Peyer's patch (tissue), 4 donors: ENCODE data around the gene VPS8. TPM values are rescaled to one million over a fixed set of nuclear protein-coding genes. Genes with fewer than 3 reads are reported as not detected.

Experiments
- DNase-seq, 3 donors: peaks; one replicate each; pipeline ENCODE4 v3.0.0-alpha.2; 2017 to 2019
- H3K27ac ChIP-seq, 4 donors: fragments of 200-600 bp; sonication (generic); one replicate each; pipeline ENCODE4 v1.5.1; 2016 to 2019
- H3K27me3 ChIP-seq, 2 donors: fragments of 200-600 bp; sonication (generic); one replicate each; pipeline ENCODE4 v1.5.1; 2019
- H3K36me3 ChIP-seq, 3 donors: fragments of 200-600 bp; sonication (generic); one replicate each; pipeline ENCODE4 v1.5.1; 2016 to 2019
- H3K4me1 ChIP-seq, 4 donors: fragments of 200-600 bp; sonication (generic); one replicate each; pipeline ENCODE4 v1.5.1; 2016 to 2019
- H3K4me3 ChIP-seq, 4 donors: fragments of 200-600 bp; sonication (generic); 1 replicate in 3 of 4; 2 replicates in 1 of 4; pipeline ENCODE4 v1.5.1; 2016 to 2019; ENCODE audit warnings: mild to moderate bottlenecking in 1 of 4
- H3K9me3 ChIP-seq, 4 donors: fragments of 200-600 bp; sonication (generic); one replicate each; pipeline ENCODE4 v1.5.1; 2016 to 2019; ENCODE audit warnings: mild to moderate bottlenecking in 1 of 4
- POLR2A ChIP-seq, 2 donors: fragments of 450-650 bp; IDR thresholded peaks; one replicate each; pipeline ENCODE4 v1.5.1; 2017; ENCODE audit warnings: antibody characterized with exemption in 2 of 2, mild to moderate bottlenecking in 2 of 2, moderate library complexity in 2 of 2
- total RNA-seq, 4 donors: library from RNA; depleted of rRNA; stranded (reverse); fragments of >200 nt; gene quantifications; one replicate each; pipeline ENCODE4 v1.1.0, GENCODE V29; 2016
- TF ChIP-seq, protein P1 (sequence below), 6 experiments: fragments of 450-650 bp in 4 of 6; fragments of 200-600 bp in 2 of 6; sonication (generic) in 1 of 6; IDR thresholded peaks; one replicate each; pipeline ENCODE4 v1.5.1; 2017 to 2019; ENCODE audit warnings: antibody characterized with exemption in 6 of 6, mild to moderate bottlenecking in 3 of 6, moderate library complexity in 1 of 6

The VPS8 gene
- total RNA-seq, 4 donors from 2014 or later = 49.7 to 109 (median 74.3) TPM

DNA sequence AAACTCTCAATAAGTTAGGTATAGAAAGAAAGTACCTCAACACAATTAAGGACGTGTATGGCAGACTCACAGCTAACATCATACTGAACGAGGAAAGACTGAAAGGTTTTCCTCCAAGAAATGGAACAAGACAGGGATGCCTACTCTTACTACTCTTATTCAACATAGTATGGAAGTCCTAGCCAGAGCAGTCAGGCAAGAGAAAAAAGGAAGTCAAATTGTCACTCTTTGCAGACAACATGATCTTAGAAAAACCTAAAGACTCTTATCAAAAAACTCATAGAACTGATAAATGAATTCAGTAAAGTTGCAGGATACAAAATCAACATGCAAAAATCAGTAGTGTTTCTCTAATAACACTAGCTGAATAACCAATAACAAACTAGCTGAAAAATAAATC lies 244.9 kb downstream of the VPS8 start:
- Histone ChIP-seq H3K27ac (no peak overlapping the region), H3K4me1 (no peaks in the 10 kb centered on the region), H3K36me3 (peaks cover 0 to 9% (median 0%) of the 10 kb centered on the region in 3 donors), H3K27me3 (no peaks in the 10 kb centered on the region), H3K4me3 (no peak overlapping the region), H3K9me3 (peaks cover 0 to 3% (median 0%) of the 10 kb centered on the region in 4 donors)
- TF ChIP-seq, protein P1, sequence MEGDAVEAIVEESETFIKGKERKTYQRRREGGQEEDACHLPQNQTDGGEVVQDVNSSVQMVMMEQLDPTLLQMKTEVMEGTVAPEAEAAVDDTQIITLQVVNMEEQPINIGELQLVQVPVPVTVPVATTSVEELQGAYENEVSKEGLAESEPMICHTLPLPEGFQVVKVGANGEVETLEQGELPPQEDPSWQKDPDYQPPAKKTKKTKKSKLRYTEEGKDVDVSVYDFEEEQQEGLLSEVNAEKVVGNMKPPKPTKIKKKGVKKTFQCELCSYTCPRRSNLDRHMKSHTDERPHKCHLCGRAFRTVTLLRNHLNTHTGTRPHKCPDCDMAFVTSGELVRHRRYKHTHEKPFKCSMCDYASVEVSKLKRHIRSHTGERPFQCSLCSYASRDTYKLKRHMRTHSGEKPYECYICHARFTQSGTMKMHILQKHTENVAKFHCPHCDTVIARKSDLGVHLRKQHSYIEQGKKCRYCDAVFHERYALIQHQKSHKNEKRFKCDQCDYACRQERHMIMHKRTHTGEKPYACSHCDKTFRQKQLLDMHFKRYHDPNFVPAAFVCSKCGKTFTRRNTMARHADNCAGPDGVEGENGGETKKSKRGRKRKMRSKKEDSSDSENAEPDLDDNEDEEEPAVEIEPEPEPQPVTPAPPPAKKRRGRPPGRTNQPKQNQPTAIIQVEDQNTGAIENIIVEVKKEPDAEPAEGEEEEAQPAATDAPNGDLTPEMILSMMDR (IDR thresholded peaks at IDR 0.05) = no peak
- no peak for TF ChIP-seq POLR2A (IDR thresholded peaks at IDR 0.05)
- no peak for DNase-seq

DNA sequence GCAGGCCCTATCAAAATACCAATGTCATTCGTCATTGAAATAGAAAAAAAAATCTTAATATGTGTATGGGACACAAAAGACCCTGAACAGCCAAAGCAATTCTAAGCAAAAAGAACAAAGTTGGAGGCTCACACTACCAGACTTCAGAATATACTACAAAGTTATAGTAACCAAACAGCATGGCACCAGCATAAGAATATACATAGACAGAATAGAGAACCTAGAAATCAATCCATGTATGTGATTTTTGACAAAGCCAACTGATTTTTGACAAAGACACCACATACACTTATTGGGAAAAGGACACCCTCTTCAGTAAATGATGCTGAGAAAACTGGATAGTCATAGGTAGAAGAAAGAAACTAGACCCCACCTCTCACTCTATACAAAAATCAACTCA lies 245.9 kb downstream of the VPS8 start:
- peaks cover 0 to 2% (median 0%) of the 10 kb centered on the region in 3 donors for H3K36me3 ChIP-seq
- no peak for DNase-seq
- TF ChIP-seq POLR2A (IDR thresholded peaks at IDR 0.05) = no peak
- TF ChIP-seq, protein P1 (IDR thresholded peaks at IDR 0.05) = no peak
- peaks cover 0 to 3% (median 0%) of the 10 kb centered on the region in 4 donors for H3K9me3 ChIP-seq
- no peak overlapping the region for H3K4me3 ChIP-seq
- no peak overlapping the region for H3K27ac ChIP-seq
- H3K4me1 ChIP-seq = no peaks in the 10 kb centered on the region
- no peaks in the 10 kb centered on the region for H3K27me3 ChIP-seq

DNA sequence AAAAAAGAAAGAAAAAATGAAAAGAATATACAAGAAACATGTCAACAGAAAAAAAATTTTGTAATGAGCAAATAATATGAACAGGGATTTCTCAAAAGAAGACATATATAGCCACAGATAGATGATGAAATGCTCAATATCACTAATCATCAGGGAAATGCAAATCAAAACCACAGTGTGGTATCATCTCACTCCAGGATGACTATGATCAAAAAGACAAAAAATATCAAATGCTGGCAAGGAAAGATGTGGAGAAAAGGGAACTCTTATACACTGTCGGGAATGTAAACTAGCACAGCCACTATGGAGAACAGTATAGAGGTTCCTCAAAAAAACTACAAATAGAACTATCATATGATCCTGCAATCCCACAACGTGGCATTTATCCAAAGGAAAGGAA lies 246.8 kb downstream of the VPS8 start:
- no peaks in the 10 kb centered on the region for H3K4me1 ChIP-seq
- DNase-seq = no peak
- TF ChIP-seq, protein P1 (IDR thresholded peaks at IDR 0.05) = no peak
- TF ChIP-seq POLR2A (IDR thresholded peaks at IDR 0.05) = no peak
- no peaks in the 10 kb centered on the region for H3K36me3 ChIP-seq
- H3K27ac ChIP-seq = no peak overlapping the region
- no peak overlapping the region for H3K4me3 ChIP-seq
- H3K9me3 ChIP-seq = peaks cover 0 to 3% (median 0%) of the 10 kb centered on the region in 4 donors
- no peaks in the 10 kb centered on the region for H3K27me3 ChIP-seq

DNA sequence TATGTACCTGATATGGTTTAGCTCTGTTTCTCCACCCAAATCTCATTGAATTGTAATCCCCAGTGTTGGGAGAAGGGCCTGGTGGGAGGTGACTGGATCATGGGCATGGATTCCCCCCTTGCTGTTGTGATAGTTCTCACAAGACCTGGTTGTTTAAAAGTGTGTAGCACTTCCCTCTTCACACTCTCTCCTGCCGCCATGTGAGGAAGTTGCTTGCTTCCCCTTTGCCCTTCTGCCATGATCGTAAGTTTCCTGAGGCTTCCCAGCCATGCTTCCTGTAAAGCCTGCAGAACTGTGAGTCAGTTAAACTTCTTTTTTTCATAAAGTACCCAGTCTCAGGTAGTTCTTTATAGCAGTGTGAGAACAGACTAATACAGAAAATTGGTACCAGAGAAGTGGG lies 247.8 kb downstream of the VPS8 start:
- no peaks in the 10 kb centered on the region for H3K36me3 ChIP-seq
- H3K27ac ChIP-seq = no peak overlapping the region
- no peaks in the 10 kb centered on the region for H3K27me3 ChIP-seq
- H3K4me3 ChIP-seq = no peak overlapping the region
- DNase-seq = no peak
- H3K9me3 ChIP-seq = peaks cover 0 to 3% (median 0%) of the 10 kb centered on the region in 4 donors
- TF ChIP-seq, protein P1 (IDR thresholded peaks at IDR 0.05) = no peak
- no peak for TF ChIP-seq POLR2A (IDR thresholded peaks at IDR 0.05)
- H3K4me1 ChIP-seq = no peaks in the 10 kb centered on the region

DNA sequence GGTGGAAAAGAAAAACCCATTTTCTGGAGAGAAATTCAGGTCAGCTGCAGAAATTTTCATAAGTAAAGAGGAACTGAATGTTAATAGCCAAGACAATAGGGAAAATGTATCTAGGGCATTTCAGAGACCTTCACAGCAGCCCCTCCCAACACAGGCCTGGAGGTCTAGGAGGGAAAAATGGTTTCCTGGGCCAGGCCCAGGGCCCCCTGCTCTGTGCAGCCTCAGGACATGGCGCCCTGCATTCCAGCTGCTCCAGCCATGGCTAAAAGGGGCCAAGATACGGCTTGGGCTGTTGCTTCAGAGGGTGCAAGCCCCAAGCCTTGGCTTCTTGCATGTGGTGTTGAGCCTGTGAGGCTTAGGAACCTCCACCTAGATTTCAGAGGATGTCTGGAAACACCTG lies 248.7 kb downstream of the VPS8 start:
- no peak for DNase-seq
- Histone ChIP-seq H3K27ac (no peak overlapping the region), H3K27me3 (no peaks in the 10 kb centered on the region), H3K4me1 (no peaks in the 10 kb centered on the region), H3K4me3 (no peak overlapping the region), H3K9me3 (peaks cover 0 to 3% (median 0%) of the 10 kb centered on the region in 4 donors), H3K36me3 (no peaks in the 10 kb centered on the region)
- TF ChIP-seq, protein P1 (IDR thresholded peaks at IDR 0.05) = no peak
- TF ChIP-seq POLR2A (IDR thresholded peaks at IDR 0.05) = no peak

DNA sequence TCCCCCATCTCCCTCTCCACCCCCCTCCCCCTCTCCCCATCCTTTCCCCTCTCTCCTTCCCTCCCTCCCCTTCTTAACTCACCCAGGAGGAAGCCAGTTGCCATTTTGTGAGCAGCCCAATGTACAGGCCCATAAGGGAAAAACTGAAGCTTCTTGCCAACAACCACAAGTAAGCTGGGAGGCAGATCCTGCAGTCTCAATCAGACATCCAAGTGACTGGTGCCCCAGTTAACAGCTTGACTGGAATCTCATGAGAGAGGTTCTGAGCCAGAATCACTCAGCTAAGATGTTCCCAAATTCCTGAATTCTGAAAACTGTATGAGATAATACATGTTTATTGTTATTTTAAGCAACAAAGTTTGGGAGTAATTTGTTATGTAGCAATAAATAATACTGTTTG lies 250.2 kb downstream of the VPS8 start:
- no peaks in the 10 kb centered on the region for H3K36me3 ChIP-seq
- H3K4me3 ChIP-seq = no peak overlapping the region
- no peak overlapping the region for H3K27ac ChIP-seq
- no peak for TF ChIP-seq POLR2A (IDR thresholded peaks at IDR 0.05)
- TF ChIP-seq, protein P1 (IDR thresholded peaks at IDR 0.05) = no peak
- no peaks in the 10 kb centered on the region for H3K27me3 ChIP-seq
- no peaks in the 10 kb centered on the region for H3K4me1 ChIP-seq
- peaks cover 0 to 3% (median 0%) of the 10 kb centered on the region in 4 donors for H3K9me3 ChIP-seq
- no peak for DNase-seq
